GM12865 (cell line): Measurements from ENCODE around the gene DNHD1.
"Not testable (repeated sequence)": the region's sequence is repeated elsewhere in the genome, so short reads cannot be mapped to it uniquely, and the experiment has no call there.

Source experiments
- DNase-seq: peaks from one replicate; pipeline ENCODE4 v3.0.0; 2010; ENCODE audit warnings: low read depth
- H3K4me3 ChIP-seq: 2 replicates; pipeline ENCODE4 v1.5.1; 2011; ENCODE audit warnings: mild to moderate bottlenecking, low read depth, low read length, control low read depth
- TF ChIP-seq, protein P1 (sequence below): IDR thresholded peaks from 2 replicates; pipeline ENCODE4 v1.5.1; 2011; ENCODE audit warnings: low read length, control low read depth, low read depth, inconsistent platforms; ENCODE audit not compliant: insufficient read depth; ENCODE audit errors: missing control alignments

Gene DNHD1

DNA sequence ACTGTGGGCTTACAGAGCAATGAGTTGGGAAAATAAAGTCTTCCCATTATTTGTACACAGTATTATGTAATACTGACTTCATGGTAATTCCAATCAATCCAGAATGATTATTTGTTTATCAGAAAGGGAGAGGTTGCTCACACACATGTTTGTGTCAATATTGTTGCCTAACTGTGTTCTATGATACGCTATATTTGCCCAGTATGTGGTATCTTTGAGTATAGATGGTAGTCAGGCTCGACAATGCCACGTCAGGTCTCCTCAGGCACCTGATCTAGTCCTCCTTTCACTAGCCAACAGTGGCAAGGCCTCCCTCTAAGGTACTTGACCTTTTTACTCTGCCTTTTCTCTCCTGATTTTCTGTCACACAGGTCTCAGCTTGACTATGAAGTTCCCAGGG is 5.3 kb downstream of the DNHD1 start:
- DNase-seq: no peak
- no peak overlapping the region for H3K4me3 ChIP-seq
- TF ChIP-seq, protein P1, sequence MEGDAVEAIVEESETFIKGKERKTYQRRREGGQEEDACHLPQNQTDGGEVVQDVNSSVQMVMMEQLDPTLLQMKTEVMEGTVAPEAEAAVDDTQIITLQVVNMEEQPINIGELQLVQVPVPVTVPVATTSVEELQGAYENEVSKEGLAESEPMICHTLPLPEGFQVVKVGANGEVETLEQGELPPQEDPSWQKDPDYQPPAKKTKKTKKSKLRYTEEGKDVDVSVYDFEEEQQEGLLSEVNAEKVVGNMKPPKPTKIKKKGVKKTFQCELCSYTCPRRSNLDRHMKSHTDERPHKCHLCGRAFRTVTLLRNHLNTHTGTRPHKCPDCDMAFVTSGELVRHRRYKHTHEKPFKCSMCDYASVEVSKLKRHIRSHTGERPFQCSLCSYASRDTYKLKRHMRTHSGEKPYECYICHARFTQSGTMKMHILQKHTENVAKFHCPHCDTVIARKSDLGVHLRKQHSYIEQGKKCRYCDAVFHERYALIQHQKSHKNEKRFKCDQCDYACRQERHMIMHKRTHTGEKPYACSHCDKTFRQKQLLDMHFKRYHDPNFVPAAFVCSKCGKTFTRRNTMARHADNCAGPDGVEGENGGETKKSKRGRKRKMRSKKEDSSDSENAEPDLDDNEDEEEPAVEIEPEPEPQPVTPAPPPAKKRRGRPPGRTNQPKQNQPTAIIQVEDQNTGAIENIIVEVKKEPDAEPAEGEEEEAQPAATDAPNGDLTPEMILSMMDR: no peak

DNA sequence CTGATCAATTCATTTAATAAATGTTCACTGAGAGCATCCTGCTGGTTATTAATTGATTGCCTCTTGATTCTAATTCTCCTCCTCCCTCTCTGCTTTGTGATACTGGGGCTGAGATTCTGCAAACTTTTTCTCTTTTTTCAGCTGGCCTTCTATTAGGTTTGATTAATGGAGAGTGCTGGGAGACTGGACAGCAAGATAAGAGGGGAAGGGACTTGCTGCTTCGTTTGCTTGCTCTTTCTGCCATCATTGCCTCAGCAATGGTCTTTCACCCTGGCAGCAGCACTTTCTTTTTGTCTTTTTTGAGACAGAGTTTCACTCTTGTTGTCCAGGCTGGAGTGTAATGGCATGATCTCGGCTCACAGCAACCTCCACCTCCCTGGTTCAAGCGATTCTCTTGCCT is 7.1 kb downstream of the DNHD1 start:
- TF ChIP-seq, protein P1: no peak
- no peak for DNase-seq
- H3K4me3 ChIP-seq: no peak overlapping the region

DNA sequence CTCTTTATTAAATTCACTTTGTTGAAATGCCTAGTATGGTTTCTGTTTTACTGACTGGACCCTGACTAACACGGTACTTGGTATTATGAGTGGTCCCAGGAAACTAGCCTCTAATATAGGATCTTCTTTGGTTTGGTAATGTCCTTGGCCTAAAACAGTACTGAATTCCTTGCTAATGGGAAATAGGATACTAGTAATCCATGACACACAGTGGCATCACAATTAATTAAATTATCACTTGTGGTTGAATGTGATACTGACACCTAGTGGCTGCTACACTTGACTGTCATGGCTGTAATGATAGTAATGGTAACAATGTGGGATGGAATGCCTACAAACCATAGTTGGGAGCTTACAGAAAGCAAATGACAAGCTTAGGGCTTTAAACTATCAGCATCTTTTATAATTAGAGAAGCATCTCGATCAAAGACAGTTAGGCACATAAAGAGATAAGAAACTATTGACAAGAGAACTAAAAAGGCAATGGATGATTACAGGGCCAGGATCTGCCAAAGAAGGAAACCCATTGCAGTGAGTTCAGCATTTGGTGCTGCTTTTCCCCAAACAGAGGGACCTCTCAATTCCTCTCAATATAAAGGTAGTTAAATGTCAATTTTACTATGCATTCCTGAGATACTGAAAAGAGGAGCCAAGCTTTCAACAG is 8.6 kb downstream of the DNHD1 start:
- no peak overlapping the region for H3K4me3 ChIP-seq
- TF ChIP-seq, protein P1: peak; percentile 67
- peak; percentile 42 for DNase-seq

DNA sequence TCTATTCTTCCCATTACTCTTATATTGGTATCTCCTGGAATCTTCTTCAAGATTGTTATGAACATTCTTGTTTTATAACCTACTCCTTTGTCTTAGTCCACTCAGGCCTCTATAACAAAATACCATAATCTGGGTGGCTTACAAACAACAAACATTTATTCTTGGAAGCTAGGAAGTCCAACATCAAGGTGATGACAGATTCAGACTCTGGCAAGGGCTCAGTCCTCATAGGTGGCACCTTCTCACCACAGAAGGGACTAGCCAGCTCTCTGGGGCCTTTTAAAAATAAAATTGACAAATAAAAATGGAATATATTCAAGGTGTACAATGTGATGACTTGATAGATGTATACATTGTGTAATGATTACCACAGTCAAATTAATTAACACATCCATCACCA is 19.8 kb downstream of the DNHD1 start:
- no peak overlapping the region for H3K4me3 ChIP-seq
- DNase-seq: no peak
- TF ChIP-seq, protein P1: no peak

DNA sequence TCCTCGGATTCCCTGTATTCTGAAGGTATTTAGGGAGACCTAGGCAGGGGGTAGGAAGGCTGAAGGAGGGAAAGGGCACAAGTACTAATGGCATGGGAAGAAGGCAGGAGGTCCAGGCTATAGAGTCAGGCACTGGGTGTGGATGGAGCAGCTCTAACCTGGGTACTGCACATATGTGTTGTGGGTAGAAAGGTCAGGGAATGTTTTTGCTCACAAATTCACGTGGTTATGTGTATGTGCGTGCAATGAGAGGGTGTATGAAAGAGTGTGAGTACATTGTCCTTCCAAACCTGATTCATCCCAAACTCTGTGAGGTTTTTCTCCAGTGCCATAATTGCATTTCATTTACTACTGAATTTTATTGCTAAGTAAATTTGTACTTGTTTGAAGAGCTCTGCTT is 23.2 kb downstream of the DNHD1 start:
- H3K4me3 ChIP-seq: no peak overlapping the region
- DNase-seq: no peak
- TF ChIP-seq, protein P1: no peak

DNA sequence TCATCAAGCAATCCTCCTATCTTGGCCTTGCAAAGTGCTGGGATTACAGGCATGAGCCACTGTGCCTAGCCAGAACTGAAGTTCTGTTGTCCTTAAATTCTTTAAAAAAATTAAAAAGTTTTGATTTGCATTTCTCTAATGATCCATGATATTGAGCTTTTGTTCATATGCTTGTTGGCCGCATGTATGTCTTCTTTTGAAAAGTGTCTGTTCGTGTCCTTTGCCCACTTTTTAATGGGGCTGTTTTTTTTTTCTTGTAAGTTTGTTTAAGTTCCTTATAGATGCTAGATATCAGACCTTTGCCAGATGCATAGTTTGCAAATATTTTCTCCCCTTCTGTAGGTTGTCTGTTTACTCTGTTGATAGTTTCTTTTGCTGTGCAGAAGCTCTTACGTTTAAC is 24.9 kb downstream of the DNHD1 start:
- not testable (repeated sequence) for H3K4me3 ChIP-seq, DNase-seq

DNA sequence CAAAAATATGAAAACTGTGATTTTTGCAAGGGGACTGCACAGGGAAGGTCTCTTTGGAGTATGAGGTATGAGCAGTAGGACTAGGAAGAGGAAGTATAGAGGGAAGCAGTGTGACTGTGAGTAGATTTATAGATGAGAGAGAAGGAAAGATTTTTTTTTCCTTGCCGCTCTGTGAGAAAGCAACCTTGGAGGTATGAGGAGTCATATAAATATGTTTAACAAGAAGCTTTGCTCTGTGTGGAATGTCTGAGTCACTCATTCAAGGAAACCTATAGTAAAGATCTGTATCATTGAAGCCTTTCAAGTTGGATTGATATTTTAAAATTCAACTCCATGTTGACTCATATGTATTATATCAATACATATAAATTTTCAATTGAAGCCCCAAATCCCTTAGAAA is 26.2 kb downstream of the DNHD1 start:
- no peak overlapping the region for H3K4me3 ChIP-seq
- TF ChIP-seq, protein P1: no peak
- no peak for DNase-seq
